GM21717 (cell line): Measurements from ENCODE around the gene SPRR2B.
"Not testable (repeated sequence)": the region's sequence is repeated elsewhere in the genome, so short reads cannot be mapped to it uniquely, and the experiment has no call there.

Experiments
- ATAC-seq: cut with Tn5 transposase; IDR thresholded peaks from one replicate; pipeline ENCODE4 v1.9.1; 2021; ENCODE audit warnings: mild to moderate bottlenecking, moderate library complexity; ENCODE audit not compliant: unreplicated experiment

SPRR2B gene

GRCh38 chr1:153035211-153035610, 36.2 kb downstream of the SPRR2B start:
- no peak for ATAC-seq

GRCh38 chr1:153032677-153033308, 38.6 kb downstream of the SPRR2B start:
- no peak for ATAC-seq

- ATAC-seq: no peak
Measured at GRCh38 chr1:153032073-153032472, 39.3 kb downstream of the SPRR2B start.

GRCh38 chr1:153030895-153031294, 40.5 kb downstream of the SPRR2B start, which contains the start of gene SPRR1B:
Gene SPRR1B, plus strand, starts transcription at chr1:153031203. Its CDS starts 1,143 bp downstream, at chr1:153032346.
- ATAC-seq: no peak

GRCh38 chr1:153028766-153029165, 42.6 kb downstream of the SPRR2B start:
- ATAC-seq: no peak

- no peak for ATAC-seq
Measured at GRCh38 chr1:153025797-153026196, 45.6 kb downstream of the SPRR2B start.

GRCh38 chr1:153024413-153024812, 47.0 kb downstream of the SPRR2B start:
- ATAC-seq: no peak

GRCh38 chr1:153023109-153023508, 48.3 kb downstream of the SPRR2B start:
- ATAC-seq: no peak

GRCh38 chr1:153022340-153022739, 49.1 kb downstream of the SPRR2B start:
- not testable (repeated sequence) for ATAC-seq

GRCh38 chr1:153021829-153022228, 49.6 kb downstream of the SPRR2B start:
- not testable (repeated sequence) for ATAC-seq
